IMR-90 (cell line): Measurements from ENCODE around the gene FUT7. TPM values are rescaled to one million over a fixed set of nuclear protein-coding genes. Genes with fewer than 3 reads are reported as not detected.

Experiments
- ATAC-seq: fragments of 200-7000 bp; cut with Tn5 transposase; 2 replicates; pipeline ENCODE4 v1.9.1; 2020; ENCODE audit warnings: low read depth, mild to moderate bottlenecking, moderate library complexity
- BruUV-seq: library from RNA; stranded (reverse); fragments of 400-500 nt; replicated peaks from 2 replicates; lab custom pipeline; 2021; lab: Mats Ljungman, UMichigan
- CTCF ChIA-PET: fragments of 300-600 bp; formaldehyde crosslinking; extraction: SDS; loops from one replicate; lab custom pipeline; 2021; ENCODE audit warnings: antibody characterized with exemption; lab: Yijun Ruan, JAX
- POLR2A ChIA-PET: fragments of 300-600 bp; sonication (Branson Sonifier 250); formaldehyde crosslinking; loops from one replicate; lab custom pipeline; 2022; ENCODE audit warnings: antibody characterized with exemption; ENCODE audit not compliant: unreplicated experiment; lab: Charles Lee
- DNase-seq: peaks from one replicate; pipeline ENCODE4 v3.0.0; 2013
- H2AFZ ChIP-seq: replicated peaks from 2 replicates; pipeline ENCODE3; 2013; ENCODE audit warnings: low read length, mild to moderate bottlenecking; ENCODE audit not compliant: poor library complexity
- H2AK5ac ChIP-seq: 2 replicates; pipeline ENCODE4 v1.6.1; 2013; ENCODE audit warnings: low read depth, low read length, inconsistent platforms
- H2AK9ac ChIP-seq: replicated peaks from 2 replicates; pipeline ENCODE3; 2013; ENCODE audit warnings: mild to moderate bottlenecking, low read depth, low read length, moderate library complexity; ENCODE audit not compliant: poor library complexity
- H2BK120ac ChIP-seq: 2 replicates; pipeline ENCODE4 v1.6.1; 2013; ENCODE audit warnings: low read depth, low read length, inconsistent platforms
- H2BK15ac ChIP-seq: 3 replicates; pipeline ENCODE4 v1.6.1; 2013; ENCODE audit warnings: low read depth, low read length, inconsistent platforms
- H2BK20ac ChIP-seq: 2 replicates; pipeline ENCODE4 v1.6.1; 2013; ENCODE audit warnings: low read depth, mild to moderate bottlenecking, inconsistent platforms, low read length, moderate library complexity
- H2BK5ac ChIP-seq: 2 replicates; pipeline ENCODE4 v1.6.1; 2013; ENCODE audit warnings: mild to moderate bottlenecking, low read depth, low read length, inconsistent platforms; ENCODE audit not compliant: poor library complexity, severe bottlenecking
- H3K14ac ChIP-seq: replicated peaks from 2 replicates; pipeline ENCODE4 v1.6.1; 2013; ENCODE audit warnings: low read depth, low read length, inconsistent platforms
- H3K18ac ChIP-seq: 2 replicates; pipeline ENCODE4 v1.6.1; 2013; ENCODE audit warnings: low read depth, low read length, control low read depth
- H3K23ac ChIP-seq: 2 replicates; pipeline ENCODE4 v1.6.1; 2013; ENCODE audit warnings: low read depth, low read length, inconsistent platforms
- H3K27ac ChIP-seq: 2 replicates; pipeline ENCODE4 v1.5.1; 2013; ENCODE audit warnings: mild to moderate bottlenecking, control low read depth, low read length; ENCODE audit not compliant: insufficient read depth
- H3K27me3 ChIP-seq: 2 replicates; pipeline ENCODE4 v1.6.1; 2013; ENCODE audit warnings: low read length; ENCODE audit not compliant: control insufficient read depth, insufficient read depth
- H3K36me3 ChIP-seq: 2 replicates; pipeline ENCODE4 v1.6.1; 2013; ENCODE audit warnings: low read length, mixed read lengths; ENCODE audit not compliant: control insufficient read depth, insufficient read depth
- H3K4ac ChIP-seq: 2 replicates; pipeline ENCODE4 v1.6.1; 2013; ENCODE audit warnings: low read depth, low read length, inconsistent platforms
- H3K4me1 ChIP-seq: 2 replicates; pipeline ENCODE4 v1.6.1; 2013; ENCODE audit warnings: low read length, mixed read lengths; ENCODE audit not compliant: control insufficient read depth, insufficient read depth
- H3K4me2 ChIP-seq: 2 replicates; pipeline ENCODE4 v1.6.1; 2013; ENCODE audit warnings: low read depth, mild to moderate bottlenecking, control low read depth, low read length, moderate library complexity
- H3K4me3 ChIP-seq: 2 replicates; pipeline ENCODE4 v1.5.1; 2013; ENCODE audit warnings: low read depth, mild to moderate bottlenecking, control low read depth, low read length, moderate library complexity; ENCODE audit not compliant: insufficient read depth
- H3K56ac ChIP-seq: 2 replicates; pipeline ENCODE4 v1.6.1; 2013; ENCODE audit warnings: low read length, inconsistent platforms; ENCODE audit not compliant: insufficient read depth; ENCODE audit errors: extremely low read depth
- H3K79me1 ChIP-seq, 2 experiments: 2 replicates each; pipeline ENCODE4 v1.6.1; 2013; ENCODE audit warnings: low read length in 2 of 2, inconsistent platforms in 1 of 2, low read depth in 1 of 2
- H3K9ac ChIP-seq: 2 replicates; pipeline ENCODE4 v1.6.1; 2013; ENCODE audit warnings: low read depth, low read length, control low read depth
- H3K9me1 ChIP-seq: 2 replicates; pipeline ENCODE4 v1.6.1; 2013; ENCODE audit warnings: low read length, inconsistent platforms; ENCODE audit not compliant: insufficient read depth
- H3K9me3 ChIP-seq: 2 replicates; pipeline ENCODE4 v1.6.1; 2013; ENCODE audit warnings: low read length; ENCODE audit not compliant: control insufficient read depth, insufficient read depth
- H4K20me1 ChIP-seq: 2 replicates; pipeline ENCODE4 v1.6.1; 2013; ENCODE audit warnings: low read length, inconsistent platforms; ENCODE audit not compliant: insufficient read depth
- H4K5ac ChIP-seq: 2 replicates; pipeline ENCODE4 v1.6.1; 2013; ENCODE audit warnings: mild to moderate bottlenecking, low read depth, low read length, control low read depth
- H4K8ac ChIP-seq, 2 experiments: 2 replicates each; pipeline ENCODE4 v1.6.1; 2013; ENCODE audit warnings: low read depth in 2 of 2, low read length in 2 of 2, control low read depth in 1 of 2, inconsistent platforms in 1 of 2
- H4K91ac ChIP-seq: 2 replicates; pipeline ENCODE4 v1.6.1; 2013; ENCODE audit warnings: low read depth, low read length, inconsistent platforms; ENCODE audit not compliant: insufficient read depth
- BHLHE40 ChIP-seq: fragments of 150-350 bp; IDR thresholded peaks from 2 replicates; pipeline ENCODE4 v1.6.1; 2016; ENCODE audit warnings: mild to moderate bottlenecking, low read depth, low read length
- CHD1 ChIP-seq: IDR thresholded peaks from 2 replicates; pipeline ENCODE4 v1.6.1; 2012; ENCODE audit warnings: low read depth, low read length, improper control_type of control experiment
- MAFK ChIP-seq: IDR thresholded peaks from 2 replicates; pipeline ENCODE4 v1.6.1; 2012; ENCODE audit warnings: low read depth, low read length, improper control_type of control experiment
- MAZ ChIP-seq: IDR thresholded peaks from 2 replicates; pipeline ENCODE4 v1.6.1; 2012; ENCODE audit warnings: low read depth, mild to moderate bottlenecking, low read length, improper control_type of control experiment, moderate library complexity, borderline replicate concordance
- MXI1 ChIP-seq: IDR thresholded peaks from 2 replicates; pipeline ENCODE4 v1.6.1; 2012; ENCODE audit warnings: low read depth, mild to moderate bottlenecking, low read length, moderate library complexity, borderline replicate concordance
- NFE2L2 ChIP-seq: fragments of 150-350 bp; IDR thresholded peaks from 2 replicates; pipeline ENCODE4 v1.6.1; 2016; ENCODE audit warnings: low read depth, mild to moderate bottlenecking, low read length
- RAD21 ChIP-seq: IDR thresholded peaks from 2 replicates; pipeline ENCODE4 v1.6.1; 2012; ENCODE audit warnings: low read length, improper control_type of control experiment
- RCOR1 ChIP-seq: IDR thresholded peaks from 2 replicates; pipeline ENCODE4 v1.6.1; 2012; ENCODE audit warnings: mild to moderate bottlenecking, low read length, improper control_type of control experiment; ENCODE audit not compliant: insufficient replicate concordance
- SMC3 ChIP-seq: fragments of 150-350 bp; IDR thresholded peaks from 2 replicates; pipeline ENCODE4 v1.6.1; 2016; ENCODE audit warnings: low read depth, mild to moderate bottlenecking, antibody characterized with exemption, low read length, moderate library complexity
- WGBS, 2 experiments: methylation state at CpG; one replicate each; pipeline versions ENCODE4 v1.1.5 to v1.1.7; 2013; ENCODE audit warnings: missing lambda C conversion rate in 2 of 2; ENCODE audit not compliant: insufficient read length in 1 of 2; ENCODE audit errors: extremely low coverage in 2 of 2; 5-methylcytosine and 5-hydroxymethylcytosine counted together
- dilution Hi-C: fragments of 300-500 bp; cut with HindIII; formaldehyde crosslinking; loops from one replicate; pipeline ENCODE4 v1.14.3; 2018; ENCODE audit warnings: low sequenced_read_pairs; ENCODE audit not compliant: unreplicated experiment
- in situ Hi-C: fragments of 300-500 bp; cut with MboI; formaldehyde crosslinking; loops from 3 replicates; pipeline ENCODE4 v1.14.3; 2019; ENCODE audit warnings: low sequenced_read_pairs, inconsistent platforms, mixed read lengths
- intact Hi-C: fragments of 100-400 bp; cut with micrococcal nuclease; formaldehyde crosslinking; loops from 2 replicates; pipeline ENCODE4 v1.10.0; 2022
- polyA plus RNA-seq, 3 experiments: library from polyadenylated mRNA; depleted of rRNA; stranded (reverse); fragments of >200 nt; gene quantifications; 2 replicates each; pipeline ENCODE4 v1.2.3, GENCODE V29; 2012; ENCODE audit warnings: low replicate concordance in 1 of 3
- total RNA-seq: library from RNA; depleted of rRNA; stranded (reverse); fragments of >200 nt; gene quantifications from 2 replicates; pipeline ENCODE4 v1.2.3, GENCODE V29; 2012
- TF ChIP-seq, protein P1 (sequence below): fragments of 150-350 bp; IDR thresholded peaks from 2 replicates; pipeline ENCODE4 v1.6.1; 2017; ENCODE audit warnings: mild to moderate bottlenecking, antibody characterized with exemption, low read length, low read depth
- TF ChIP-seq, protein P2 (sequence below): fragments of 150-350 bp; IDR thresholded peaks from 2 replicates; pipeline ENCODE4 v1.6.1; 2016; ENCODE audit warnings: low read depth, mild to moderate bottlenecking, low read length, moderate library complexity, borderline replicate concordance
- TF ChIP-seq, protein P3 (sequence below): conservative IDR thresholded peaks from 2 replicates; pipeline ENCODE4 v1.5.1; 2012; ENCODE audit warnings: mild to moderate bottlenecking, low read depth, low read length, improper control_type of control experiment

The FUT7 gene
- total and polyA plus RNA-seq, 2 of the 4 experiments (the other 2 are of a cell fraction) = not detected

DNA sequence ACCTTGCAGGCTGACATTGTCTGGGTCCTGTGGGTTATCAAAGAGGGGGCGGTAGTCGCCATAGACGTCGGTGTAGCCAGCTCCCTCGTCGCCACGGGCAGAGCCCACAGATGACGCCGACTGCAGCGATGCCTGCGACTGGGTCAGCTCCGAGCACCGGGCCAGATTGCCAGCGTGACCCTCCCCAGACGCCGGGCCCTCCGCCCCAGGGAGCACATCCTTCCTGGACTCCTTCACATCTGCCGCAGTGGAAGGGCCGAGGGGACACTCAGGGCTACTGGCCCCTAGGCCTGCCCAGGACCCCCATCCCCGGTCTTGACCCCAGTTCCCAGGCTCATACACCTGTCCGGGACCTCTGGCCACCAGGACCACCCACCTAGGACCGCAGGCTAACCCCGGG lies 17.7 kb downstream of the FUT7 start:
- Histone ChIP-seq H3K23ac (no peak overlapping the region), H3K18ac (no peak overlapping the region), H4K20me1 (no peaks in the 10 kb centered on the region), H2BK5ac (no peak overlapping the region), H3K4me3 (no peak overlapping the region), H2BK15ac (no peak overlapping the region), H3K4ac (no peak overlapping the region), H2BK20ac (no peak overlapping the region), H3K36me3 (peaks cover 49% of the 10 kb centered on the region), H3K9ac (no peak overlapping the region), H4K5ac (no peak overlapping the region), H2AK9ac (no peak overlapping the region), H2BK120ac (no peak overlapping the region), H3K14ac (no peak overlapping the region), H4K91ac (no peak overlapping the region), H2AFZ (no peak overlapping the region), H3K27me3 (no peaks in the 10 kb centered on the region), H3K56ac (no peak overlapping the region), H3K4me2 (no peak overlapping the region), H3K4me1 (no peaks in the 10 kb centered on the region), H3K27ac (no peak overlapping the region), H3K79me1 (no peaks in the 10 kb centered on the region), H3K9me1 (no peaks in the 10 kb centered on the region), H2AK5ac (no peak overlapping the region), H3K9me3 (no peaks in the 10 kb centered on the region), H4K8ac (no peak overlapping the region)
- POLR2A ChIA-PET = no interaction called here
- ATAC-seq (no peak), DNase-seq (no peak)
- TF ChIP-seq, protein P1, sequence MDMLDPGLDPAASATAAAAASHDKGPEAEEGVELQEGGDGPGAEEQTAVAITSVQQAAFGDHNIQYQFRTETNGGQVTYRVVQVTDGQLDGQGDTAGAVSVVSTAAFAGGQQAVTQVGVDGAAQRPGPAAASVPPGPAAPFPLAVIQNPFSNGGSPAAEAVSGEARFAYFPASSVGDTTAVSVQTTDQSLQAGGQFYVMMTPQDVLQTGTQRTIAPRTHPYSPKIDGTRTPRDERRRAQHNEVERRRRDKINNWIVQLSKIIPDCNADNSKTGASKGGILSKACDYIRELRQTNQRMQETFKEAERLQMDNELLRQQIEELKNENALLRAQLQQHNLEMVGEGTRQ = no peak
- TF ChIP-seq CHD1 (no peak), RCOR1 (no peak), SMC3 (no peak), RAD21 (no peak), NFE2L2 (no peak), MAZ (no peak), BHLHE40 (no peak), MXI1 (no peak), MAFK (no peak)
- TF ChIP-seq, protein P2, sequence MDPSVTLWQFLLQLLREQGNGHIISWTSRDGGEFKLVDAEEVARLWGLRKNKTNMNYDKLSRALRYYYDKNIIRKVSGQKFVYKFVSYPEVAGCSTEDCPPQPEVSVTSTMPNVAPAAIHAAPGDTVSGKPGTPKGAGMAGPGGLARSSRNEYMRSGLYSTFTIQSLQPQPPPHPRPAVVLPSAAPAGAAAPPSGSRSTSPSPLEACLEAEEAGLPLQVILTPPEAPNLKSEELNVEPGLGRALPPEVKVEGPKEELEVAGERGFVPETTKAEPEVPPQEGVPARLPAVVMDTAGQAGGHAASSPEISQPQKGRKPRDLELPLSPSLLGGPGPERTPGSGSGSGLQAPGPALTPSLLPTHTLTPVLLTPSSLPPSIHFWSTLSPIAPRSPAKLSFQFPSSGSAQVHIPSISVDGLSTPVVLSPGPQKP = no peak
- TF ChIP-seq, protein P3, sequence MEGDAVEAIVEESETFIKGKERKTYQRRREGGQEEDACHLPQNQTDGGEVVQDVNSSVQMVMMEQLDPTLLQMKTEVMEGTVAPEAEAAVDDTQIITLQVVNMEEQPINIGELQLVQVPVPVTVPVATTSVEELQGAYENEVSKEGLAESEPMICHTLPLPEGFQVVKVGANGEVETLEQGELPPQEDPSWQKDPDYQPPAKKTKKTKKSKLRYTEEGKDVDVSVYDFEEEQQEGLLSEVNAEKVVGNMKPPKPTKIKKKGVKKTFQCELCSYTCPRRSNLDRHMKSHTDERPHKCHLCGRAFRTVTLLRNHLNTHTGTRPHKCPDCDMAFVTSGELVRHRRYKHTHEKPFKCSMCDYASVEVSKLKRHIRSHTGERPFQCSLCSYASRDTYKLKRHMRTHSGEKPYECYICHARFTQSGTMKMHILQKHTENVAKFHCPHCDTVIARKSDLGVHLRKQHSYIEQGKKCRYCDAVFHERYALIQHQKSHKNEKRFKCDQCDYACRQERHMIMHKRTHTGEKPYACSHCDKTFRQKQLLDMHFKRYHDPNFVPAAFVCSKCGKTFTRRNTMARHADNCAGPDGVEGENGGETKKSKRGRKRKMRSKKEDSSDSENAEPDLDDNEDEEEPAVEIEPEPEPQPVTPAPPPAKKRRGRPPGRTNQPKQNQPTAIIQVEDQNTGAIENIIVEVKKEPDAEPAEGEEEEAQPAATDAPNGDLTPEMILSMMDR = no peak
- in situ Hi-C loops (no loop called here), dilution Hi-C loops (no loop called here), intact Hi-C loops (no loop called here)
- WGBS, 2 experiments = 94% methylated on average over 11 of the region's 23 CpGs; no CpG with 5 or more reads in 1 of the 2 experiments
- no TSS peak for BruUV-seq
- CTCF ChIA-PET = no interaction called here
